Measurements from ENCODE around the gene ZNF341.

Gene ZNF341

GRCh38 chr20:33785503-33785902 is 53.7 kb downstream of the ZNF341 start:
- no peaks in the 10 kb centered on the region for H3K36me3 Mint-ChIP-seq (ENCODE audit: low read depth)
- H3K9me3 Mint-ChIP-seq, result no peaks in the 10 kb centered on the region
- no peak overlapping the region for H3K4me3 Mint-ChIP-seq
- peaks cover 8% of the 10 kb centered on the region for H3K27me3 Mint-ChIP-seq (ENCODE audit: low read depth, poor library complexity)
- TF ChIP-seq, protein P1, sequence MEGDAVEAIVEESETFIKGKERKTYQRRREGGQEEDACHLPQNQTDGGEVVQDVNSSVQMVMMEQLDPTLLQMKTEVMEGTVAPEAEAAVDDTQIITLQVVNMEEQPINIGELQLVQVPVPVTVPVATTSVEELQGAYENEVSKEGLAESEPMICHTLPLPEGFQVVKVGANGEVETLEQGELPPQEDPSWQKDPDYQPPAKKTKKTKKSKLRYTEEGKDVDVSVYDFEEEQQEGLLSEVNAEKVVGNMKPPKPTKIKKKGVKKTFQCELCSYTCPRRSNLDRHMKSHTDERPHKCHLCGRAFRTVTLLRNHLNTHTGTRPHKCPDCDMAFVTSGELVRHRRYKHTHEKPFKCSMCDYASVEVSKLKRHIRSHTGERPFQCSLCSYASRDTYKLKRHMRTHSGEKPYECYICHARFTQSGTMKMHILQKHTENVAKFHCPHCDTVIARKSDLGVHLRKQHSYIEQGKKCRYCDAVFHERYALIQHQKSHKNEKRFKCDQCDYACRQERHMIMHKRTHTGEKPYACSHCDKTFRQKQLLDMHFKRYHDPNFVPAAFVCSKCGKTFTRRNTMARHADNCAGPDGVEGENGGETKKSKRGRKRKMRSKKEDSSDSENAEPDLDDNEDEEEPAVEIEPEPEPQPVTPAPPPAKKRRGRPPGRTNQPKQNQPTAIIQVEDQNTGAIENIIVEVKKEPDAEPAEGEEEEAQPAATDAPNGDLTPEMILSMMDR (IDR thresholded peaks at IDR 0.05), result no peak
- H3K4me1 Mint-ChIP-seq, result peaks cover 13% of the 10 kb centered on the region
- H3K27ac Mint-ChIP-seq, result no peak overlapping the region
- DNase-seq, result no peak

DNA sequence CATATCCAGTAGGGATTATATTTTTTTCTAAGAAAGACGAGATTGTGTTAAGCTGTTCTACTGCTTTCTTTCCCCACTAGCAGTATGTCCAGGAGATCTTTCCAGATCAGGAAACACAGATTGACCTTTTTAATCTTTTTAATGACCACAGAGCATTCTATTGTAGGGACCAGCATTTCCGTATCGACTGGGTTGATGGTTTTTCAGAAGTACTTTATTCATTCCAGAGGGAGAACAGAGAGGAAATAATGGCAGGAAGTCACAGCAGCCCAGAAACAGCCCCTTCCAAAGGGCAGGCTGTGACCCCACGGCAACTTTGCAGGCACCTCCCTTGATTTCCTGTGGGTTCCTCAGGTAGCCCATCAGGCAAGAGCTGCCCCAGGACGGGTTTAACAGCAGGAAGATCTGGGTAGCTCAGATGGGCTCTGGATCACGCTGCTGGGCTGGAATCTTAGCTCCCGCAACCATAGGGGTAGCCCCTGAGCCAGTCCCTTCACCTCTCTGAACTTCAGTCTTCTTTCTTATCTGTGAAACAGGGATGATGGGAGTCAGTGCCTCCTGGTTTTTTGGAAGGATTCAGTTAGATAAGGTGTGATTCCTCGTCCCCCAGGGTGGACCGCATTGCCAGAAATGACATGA is 55.6 kb downstream of the ZNF341 start:
- Mint-ChIP-seq H3K9me3 (no peaks in the 10 kb centered on the region), H3K27me3 (ENCODE audit: low read depth, poor library complexity) (peaks cover 8% of the 10 kb centered on the region), H3K27ac (no peak overlapping the region), H3K4me3 (no peak overlapping the region), H3K4me1 (peaks cover 13% of the 10 kb centered on the region), H3K36me3 (ENCODE audit: low read depth) (no peaks in the 10 kb centered on the region)
- TF ChIP-seq, protein P1 (IDR thresholded peaks at IDR 0.05), result no peak
- no peak for DNase-seq

DNA sequence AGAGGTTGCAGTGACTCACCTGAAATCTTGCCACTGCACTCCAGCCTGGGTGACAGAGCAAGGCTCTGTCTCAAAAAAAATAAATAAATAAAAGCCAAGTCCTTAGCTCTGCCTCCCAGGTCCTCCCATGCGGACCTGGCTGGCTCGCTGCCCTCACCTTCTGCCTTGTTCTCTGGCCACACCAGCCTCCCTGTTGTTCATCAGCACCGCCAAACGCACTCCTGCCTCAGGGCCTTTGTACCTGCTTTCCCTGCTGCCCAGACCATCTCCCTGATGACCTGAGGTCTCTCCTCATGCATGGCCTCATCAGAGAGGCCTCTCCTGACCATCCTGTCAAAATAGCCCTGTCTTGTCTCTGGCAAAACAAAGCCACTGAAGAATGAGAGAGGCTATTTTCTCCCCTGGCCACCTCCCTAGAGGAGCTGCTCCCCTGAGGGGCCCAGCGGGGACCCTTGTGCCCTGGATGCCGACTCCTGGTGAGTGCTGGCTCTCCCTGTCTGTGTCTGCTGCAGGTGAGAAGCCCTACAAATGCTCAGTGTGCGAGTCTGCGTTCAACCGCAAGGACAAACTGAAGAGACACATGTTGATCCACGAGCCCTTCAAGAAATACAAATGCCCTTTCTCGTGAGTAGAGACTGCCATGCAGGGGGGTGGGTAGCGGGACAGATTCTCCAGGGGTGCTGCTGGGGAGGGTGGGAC is 56.7 kb downstream of the ZNF341 start:
- Mint-ChIP-seq H3K9me3 (no peaks in the 10 kb centered on the region), H3K27me3 (ENCODE audit: low read depth, poor library complexity) (peaks cover 8% of the 10 kb centered on the region), H3K4me1 (peaks cover 13% of the 10 kb centered on the region), H3K27ac (no peak overlapping the region), H3K4me3 (no peak overlapping the region), H3K36me3 (ENCODE audit: low read depth) (no peaks in the 10 kb centered on the region)
- TF ChIP-seq, protein P1 (IDR thresholded peaks at IDR 0.05), result no peak
- DNase-seq, result no peak

DNA sequence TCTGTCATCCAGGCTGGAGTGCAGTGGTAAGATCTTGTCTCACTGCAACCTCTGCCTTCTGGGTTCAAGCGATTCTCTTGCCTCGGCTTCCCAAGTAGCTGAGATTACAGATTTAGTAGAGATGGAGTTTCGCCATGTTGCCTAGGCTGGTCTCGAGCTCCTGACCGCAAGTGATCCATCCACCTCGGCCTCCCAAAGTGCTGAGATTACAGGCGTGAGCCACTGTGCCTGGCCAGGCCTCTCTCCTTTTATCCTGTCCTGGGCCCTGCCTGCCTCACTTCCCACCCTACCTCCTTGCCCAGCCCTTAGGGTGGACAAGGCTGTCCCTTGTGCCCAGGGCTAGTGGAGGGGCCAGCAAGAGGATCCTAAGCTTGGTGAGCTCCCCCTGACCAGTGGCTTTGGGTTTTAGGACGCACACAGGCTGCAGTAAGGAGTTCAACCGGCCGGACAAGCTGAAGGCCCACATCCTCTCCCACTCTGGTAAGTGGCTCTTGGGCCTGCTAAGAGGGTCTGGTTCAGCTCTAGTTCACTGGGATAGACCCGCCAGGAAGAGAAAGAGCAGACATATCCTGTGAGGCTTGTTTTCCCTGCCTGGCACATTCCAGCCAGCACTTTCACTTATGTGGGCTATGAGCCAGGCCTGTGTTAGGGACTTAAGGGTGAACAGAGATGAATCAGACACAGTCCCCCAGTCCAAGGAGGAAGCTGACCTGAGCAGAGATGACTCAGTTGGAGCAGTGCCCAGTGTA is 57.5 kb downstream of the ZNF341 start:
- peaks cover 13% of the 10 kb centered on the region for H3K4me1 Mint-ChIP-seq
- H3K27ac Mint-ChIP-seq, result no peak overlapping the region
- peaks cover 8% of the 10 kb centered on the region for H3K27me3 Mint-ChIP-seq (ENCODE audit: low read depth, poor library complexity)
- TF ChIP-seq, protein P1 (IDR thresholded peaks at IDR 0.05), result no peak
- no peak for DNase-seq
- no peaks in the 10 kb centered on the region for H3K36me3 Mint-ChIP-seq (ENCODE audit: low read depth)
- no peaks in the 10 kb centered on the region for H3K9me3 Mint-ChIP-seq
- H3K4me3 Mint-ChIP-seq, result no peak overlapping the region

- TF ChIP-seq, protein P1 (IDR thresholded peaks at IDR 0.05), result no peak
- Mint-ChIP-seq H3K4me1 (peaks cover 13% of the 10 kb centered on the region), H3K27ac (no peak overlapping the region), H3K27me3 (ENCODE audit: low read depth, poor library complexity) (peaks cover 8% of the 10 kb centered on the region), H3K4me3 (no peak overlapping the region), H3K36me3 (ENCODE audit: low read depth) (no peaks in the 10 kb centered on the region), H3K9me3 (no peaks in the 10 kb centered on the region)
- DNase-seq, result no peak
These were observed 58.0 kb downstream of the ZNF341 start for GRCh38 chr20:33789858-33790182.

All from nephron progenitor cell (in vitro differentiated cells).